OCI-LY3 (cell line): ENCODE data around the gene KRTAP29-1.

ENCODE experiments used
- EZH2phosphoT487 ChIP-seq: fragments of 200-600 bp; shearing (Covaris generic); IDR thresholded peaks from 2 replicates; pipeline ENCODE4 v1.6.1; 2018; ENCODE audit warnings: antibody characterized with exemption, mixed run types, low read depth
- TF ChIP-seq, protein P1 (sequence below): fragments of 200-600, 300-600 bp; sonication (generic); IDR thresholded peaks from 2 replicates; pipeline ENCODE4 v1.5.1; 2014; ENCODE audit warnings: antibody characterized with exemption, low read length, low read depth

DNA sequence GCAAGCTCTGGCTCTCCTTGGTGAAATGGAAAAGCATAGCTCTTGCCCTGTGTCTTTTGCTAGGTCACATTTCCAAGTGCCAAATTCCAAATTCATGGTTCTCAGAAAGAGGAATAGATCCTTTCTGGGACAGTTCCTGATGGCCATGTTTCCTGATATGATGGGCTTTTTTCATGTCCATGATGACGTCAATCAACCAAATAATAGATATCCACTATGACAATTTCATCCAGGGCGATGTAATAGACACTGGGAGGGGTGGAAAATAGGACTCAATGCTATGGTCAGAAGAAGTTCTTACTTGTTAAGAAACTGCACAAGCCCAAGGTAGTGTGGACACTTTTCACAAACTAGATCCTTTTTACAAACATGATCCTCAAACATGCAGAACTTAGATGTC is 48.5 kb upstream of the KRTAP29-1 start:
- TF ChIP-seq, protein P1, sequence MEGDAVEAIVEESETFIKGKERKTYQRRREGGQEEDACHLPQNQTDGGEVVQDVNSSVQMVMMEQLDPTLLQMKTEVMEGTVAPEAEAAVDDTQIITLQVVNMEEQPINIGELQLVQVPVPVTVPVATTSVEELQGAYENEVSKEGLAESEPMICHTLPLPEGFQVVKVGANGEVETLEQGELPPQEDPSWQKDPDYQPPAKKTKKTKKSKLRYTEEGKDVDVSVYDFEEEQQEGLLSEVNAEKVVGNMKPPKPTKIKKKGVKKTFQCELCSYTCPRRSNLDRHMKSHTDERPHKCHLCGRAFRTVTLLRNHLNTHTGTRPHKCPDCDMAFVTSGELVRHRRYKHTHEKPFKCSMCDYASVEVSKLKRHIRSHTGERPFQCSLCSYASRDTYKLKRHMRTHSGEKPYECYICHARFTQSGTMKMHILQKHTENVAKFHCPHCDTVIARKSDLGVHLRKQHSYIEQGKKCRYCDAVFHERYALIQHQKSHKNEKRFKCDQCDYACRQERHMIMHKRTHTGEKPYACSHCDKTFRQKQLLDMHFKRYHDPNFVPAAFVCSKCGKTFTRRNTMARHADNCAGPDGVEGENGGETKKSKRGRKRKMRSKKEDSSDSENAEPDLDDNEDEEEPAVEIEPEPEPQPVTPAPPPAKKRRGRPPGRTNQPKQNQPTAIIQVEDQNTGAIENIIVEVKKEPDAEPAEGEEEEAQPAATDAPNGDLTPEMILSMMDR = no peak
- TF ChIP-seq EZH2phosphoT487 = no peak
